ENCODE data around the gene MAMLD1.

DNA sequence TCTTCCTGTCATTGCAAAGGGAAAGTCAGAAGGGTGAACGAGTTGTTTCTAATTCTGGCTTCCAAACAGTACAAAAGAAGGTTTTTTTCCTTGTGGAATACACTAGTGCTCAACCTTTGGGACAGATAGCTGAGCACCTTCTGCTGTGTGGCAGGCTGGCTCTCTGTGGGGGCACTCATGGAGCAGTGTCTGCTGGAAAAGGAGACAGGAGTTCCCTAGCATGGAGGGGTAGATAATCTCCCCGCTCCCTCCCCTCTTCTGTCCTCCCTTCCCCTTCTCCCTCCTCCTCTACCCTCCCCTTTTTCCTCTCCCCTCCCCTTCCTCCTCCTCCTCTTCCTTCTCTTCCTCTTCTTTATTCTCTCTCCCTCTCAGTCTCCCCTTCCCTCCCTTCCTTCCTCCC, 142.9 kb downstream of the MAMLD1 start:
- TF ChIP-seq, protein P1, sequence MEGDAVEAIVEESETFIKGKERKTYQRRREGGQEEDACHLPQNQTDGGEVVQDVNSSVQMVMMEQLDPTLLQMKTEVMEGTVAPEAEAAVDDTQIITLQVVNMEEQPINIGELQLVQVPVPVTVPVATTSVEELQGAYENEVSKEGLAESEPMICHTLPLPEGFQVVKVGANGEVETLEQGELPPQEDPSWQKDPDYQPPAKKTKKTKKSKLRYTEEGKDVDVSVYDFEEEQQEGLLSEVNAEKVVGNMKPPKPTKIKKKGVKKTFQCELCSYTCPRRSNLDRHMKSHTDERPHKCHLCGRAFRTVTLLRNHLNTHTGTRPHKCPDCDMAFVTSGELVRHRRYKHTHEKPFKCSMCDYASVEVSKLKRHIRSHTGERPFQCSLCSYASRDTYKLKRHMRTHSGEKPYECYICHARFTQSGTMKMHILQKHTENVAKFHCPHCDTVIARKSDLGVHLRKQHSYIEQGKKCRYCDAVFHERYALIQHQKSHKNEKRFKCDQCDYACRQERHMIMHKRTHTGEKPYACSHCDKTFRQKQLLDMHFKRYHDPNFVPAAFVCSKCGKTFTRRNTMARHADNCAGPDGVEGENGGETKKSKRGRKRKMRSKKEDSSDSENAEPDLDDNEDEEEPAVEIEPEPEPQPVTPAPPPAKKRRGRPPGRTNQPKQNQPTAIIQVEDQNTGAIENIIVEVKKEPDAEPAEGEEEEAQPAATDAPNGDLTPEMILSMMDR (IDR thresholded peaks at IDR 0.05) = no peak
- no peak for TF ChIP-seq POLR2A (IDR thresholded peaks at IDR 0.05)

Measured in body of pancreas (tissue), 4 donors.